Right lung (tissue), 5 donors: Measurements from ENCODE around the gene MRPL23. TPM values are rescaled to one million over a fixed set of nuclear protein-coding genes. Genes with fewer than 3 reads are reported as not detected.

Experiments used
- DNase-seq, 2 donors: peaks; one replicate each; pipeline ENCODE4 v3.0.0-alpha.2; 2013
- polyA plus RNA-seq, 5 donors: library from polyadenylated mRNA; unstranded; fragments of 120-200 nt; gene quantifications; one replicate each; pipeline versions ENCODE4 v1.2.1 to v1.2.3, GENCODE V29; 2013; ENCODE audit warnings: inconsistent platforms in 1 of 5, low replicate concordance in 1 of 5; ENCODE audit not compliant: insufficient read length in 5 of 5, insufficient read depth in 1 of 5

Gene MRPL23
- polyA plus RNA-seq, 5 donors: 33.3 to 60.5 (median 54.7) TPM

DNA sequence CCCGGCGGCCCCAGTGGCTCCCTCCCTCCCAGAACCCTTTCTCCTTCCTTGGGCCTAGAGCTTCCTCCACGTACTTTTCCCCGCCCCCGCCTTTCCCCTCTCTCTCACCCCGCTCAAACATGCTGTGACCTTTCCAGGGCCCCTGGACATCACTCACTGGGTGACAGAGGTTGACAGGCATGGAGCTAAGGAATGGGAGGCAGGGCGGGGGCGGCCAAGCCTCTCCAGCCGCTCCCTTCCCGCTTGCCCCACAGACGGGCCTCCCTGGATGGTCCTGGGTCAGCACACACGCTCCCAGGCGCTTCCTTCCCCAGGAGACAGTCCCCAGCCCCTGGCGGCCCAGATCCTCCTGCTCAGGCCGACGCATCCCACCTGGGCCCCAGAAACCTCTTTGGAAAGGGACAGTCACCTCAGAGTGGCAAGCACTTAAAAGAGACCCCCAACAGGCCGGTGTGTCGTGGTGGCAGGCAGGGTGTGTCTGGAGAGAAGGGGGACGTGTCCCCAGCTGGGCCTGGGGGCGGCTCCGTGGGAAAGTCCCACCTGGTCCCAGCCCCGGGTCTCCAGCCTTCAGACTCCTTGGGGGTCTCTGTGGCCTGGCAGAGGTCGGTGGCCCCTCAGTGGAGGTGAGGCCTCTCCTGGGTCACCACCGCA is 41.7 kb downstream of the MRPL23 start:
- DNase-seq: no peak

DNA sequence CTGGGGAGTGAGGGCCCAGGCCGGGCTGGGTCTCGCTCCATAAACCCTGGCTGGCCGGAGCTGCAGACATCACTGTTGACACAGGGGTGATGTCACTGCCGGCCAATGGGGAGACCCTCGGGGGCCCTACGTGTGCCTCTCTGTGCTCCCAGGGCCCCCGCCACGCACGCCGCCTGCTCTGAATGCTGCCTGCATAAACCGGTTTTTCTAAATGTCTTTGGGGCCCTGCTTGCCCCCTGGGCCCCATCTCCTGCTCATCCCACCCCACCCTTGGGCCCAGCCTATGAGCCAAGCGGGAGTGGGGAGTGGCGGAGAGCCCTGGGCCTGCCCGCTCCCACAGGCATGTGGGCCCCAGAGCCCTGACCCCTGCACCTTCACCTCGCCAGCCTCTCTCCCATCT is 42.8 kb downstream of the MRPL23 start:
- DNase-seq: no peak

DNA sequence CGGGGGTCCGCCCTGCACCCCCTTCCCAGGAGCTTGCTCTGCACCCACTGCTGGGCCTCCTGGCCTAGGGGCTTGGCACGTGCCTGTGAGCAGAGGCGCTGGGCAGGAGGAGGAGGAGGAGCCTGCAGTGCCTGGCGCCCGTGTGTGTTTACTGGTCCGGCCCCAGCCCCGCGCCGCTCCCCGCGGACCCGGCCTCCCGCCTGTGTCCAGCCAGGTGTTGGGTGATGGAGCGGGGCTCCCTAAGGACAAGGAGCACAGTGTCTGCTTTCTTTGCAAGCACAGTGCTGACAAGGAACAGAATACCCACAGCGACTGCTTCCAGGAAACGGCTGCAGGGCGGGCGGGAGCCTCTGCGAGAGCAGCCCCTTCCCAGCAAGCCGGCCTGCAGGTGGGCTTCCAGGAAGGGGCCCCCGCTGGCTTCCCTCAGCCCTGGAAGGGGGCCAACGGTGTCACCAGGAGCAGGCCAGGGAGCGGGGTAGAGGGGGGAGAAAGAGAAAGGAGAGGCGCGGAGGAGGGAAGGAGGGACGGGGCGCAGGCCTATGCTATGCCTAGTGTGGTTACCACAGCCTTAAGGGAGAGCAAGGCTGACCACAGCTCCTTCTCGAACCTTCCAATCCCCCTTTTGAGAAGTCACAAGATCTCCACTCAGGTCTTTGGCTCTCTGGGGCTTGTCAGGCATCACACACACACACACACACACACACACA is 43.9 kb downstream of the MRPL23 start:
- DNase-seq: no peak

DNA sequence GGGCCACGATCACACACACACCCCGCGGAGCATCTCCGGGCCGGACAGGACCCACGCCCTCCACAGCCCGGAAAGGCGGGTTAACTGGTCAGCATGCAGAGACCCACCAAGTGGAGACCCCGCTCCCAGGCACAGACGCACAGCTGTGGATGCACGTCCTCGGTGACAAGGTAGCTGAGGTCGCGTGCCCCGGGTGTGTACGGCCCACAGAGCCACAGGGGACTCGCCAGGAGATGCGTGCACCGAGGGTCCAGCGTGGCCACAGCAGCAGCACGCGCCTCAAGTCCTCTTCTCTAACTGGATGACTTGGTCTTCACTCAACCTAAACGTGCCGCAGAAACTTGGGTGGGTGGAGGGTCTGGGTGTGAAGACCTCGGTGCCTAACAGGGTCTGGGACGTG is 45.0 kb downstream of the MRPL23 start:
- DNase-seq: no peak

DNA sequence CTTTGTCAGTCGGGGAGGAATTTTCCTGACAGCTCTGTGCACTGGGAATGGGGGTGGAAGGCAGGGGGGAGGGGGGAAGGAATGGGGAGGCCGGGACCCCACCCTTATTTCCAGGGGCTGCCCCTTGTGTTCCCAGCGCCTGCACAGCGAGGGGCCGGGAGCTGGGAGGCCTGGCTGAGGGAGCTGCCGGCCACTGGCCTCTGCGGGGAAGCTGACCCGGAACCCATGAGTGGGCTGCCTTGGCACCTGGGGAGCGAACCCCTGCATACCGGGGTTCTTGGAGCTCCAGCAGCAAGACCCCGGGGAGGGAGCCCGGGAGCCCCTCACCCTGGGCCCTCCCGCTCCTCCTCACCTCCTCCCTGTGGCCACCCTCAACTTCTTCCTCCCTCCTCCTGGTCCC is 47.0 kb downstream of the MRPL23 start:
- DNase-seq: no peak

DNA sequence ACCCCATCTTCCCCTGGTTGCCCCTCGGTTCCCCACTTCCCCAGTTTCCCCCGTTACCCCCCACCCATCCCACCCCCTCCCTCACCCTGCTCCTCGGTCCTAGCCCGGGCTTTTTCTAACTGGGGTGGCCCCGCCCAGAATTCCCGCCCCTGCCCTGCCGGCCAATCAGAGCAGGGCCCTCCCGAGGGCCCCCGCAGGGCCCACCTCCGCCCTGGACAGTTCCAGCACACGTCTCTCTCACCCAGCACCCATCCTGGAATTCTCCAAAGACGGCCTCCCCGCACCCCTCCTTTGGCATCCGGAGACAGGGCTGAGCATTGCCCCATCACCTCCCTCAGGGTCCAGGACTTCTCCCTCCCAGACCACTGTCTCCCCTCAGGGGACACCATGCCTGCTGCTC is 50.6 kb downstream of the MRPL23 start, which contains the start of gene H19:
TSS of gene H19 (minus strand) at position 88 of the 400 bp plus-strand sequence.
- no peak for DNase-seq

DNA sequence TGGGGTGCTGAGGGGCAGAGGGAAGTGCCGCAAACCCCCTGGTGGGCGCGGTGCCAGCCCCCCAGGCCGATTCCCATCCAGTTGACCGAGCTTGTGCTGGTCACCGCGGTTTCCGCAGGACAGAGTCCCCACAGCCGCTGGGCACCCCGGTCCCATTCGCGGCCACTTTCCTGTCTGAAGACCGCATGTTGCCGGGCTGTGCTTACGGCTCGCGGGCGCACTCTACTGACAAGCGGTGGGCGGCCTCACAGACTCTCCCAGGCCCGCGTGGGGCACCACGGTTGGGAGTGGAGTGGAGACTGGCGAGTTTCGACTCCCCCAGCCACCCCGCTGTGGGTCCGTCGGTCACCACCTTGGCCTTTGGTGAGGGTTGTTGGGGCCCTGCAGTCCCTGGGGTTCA is 51.2 kb downstream of the MRPL23 start:
- no peak for DNase-seq

DNA sequence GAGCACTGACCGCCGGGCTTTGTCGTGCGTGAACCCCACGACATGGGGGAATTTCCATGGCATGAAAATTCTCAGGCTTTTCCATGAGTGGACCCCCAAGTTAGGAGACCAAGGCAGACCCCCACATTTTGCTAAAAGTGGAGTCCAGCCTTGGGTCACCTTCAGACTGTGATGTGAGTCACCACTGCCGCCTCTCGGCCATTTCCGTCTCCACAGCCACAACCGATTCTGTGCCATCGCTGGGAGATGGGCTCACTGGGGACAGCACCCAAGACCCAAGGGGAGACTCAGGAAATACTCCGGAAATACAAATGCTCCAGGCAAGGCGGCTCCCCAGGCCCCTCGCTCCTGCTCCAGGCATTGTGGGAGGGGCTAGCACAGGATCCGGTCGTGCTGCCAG is 51.7 kb downstream of the MRPL23 start:
- DNase-seq: no peak

DNA sequence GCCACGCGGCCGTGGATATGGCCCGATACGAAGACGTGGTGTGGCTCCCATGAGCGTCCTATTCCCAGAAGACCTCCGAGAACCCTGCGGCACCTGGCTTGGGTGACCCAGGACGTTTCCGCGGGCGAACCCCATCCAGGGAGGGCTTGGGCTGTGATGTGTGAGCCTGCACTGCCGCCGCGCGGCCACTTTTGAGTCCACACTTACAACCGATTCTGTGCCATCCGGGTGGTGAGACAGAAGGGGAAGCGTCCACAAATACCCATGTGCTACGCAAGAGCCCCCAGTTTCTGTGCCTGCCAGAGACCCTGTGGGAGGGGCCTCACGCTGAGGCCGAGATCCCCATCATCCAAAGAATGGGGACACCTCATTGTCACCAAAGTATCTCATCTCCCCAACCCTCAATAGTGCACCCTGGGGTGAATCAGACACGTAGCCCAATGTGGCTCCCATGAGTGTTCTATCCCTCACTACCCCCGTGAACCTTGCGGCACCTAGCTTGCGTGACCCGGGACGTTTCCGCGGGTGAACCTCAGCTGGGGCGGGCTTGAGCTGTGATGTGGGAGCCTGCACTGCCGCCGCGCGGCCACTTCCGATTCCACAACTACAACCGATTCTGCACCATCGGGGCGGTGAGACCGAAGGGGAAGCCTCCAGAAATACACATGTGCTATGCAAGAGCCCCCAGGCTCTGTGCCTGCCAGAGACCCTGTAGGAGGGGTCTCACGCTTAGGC is 55.1 kb downstream of the MRPL23 start:
- DNase-seq: no peak

DNA sequence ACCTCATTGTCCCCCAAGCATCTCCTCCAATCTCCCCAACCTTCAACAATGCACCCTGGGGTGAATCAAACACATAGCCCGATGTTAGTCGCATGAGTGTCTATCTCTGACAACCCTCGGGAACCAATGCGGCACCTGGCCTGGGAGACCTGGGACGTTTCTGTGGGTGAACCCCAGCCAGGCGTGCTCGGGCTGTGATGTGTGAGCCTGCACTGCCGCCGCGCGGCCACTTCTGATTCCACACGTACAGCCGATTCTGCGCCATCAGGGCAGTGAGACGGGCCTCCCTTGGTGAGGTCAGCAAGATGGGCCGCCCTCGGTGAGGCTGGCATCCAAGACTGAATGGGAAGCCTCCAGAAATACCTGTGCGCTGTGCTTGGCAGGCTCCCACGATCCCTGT is 55.7 kb downstream of the MRPL23 start:
- DNase-seq: no peak

DNA sequence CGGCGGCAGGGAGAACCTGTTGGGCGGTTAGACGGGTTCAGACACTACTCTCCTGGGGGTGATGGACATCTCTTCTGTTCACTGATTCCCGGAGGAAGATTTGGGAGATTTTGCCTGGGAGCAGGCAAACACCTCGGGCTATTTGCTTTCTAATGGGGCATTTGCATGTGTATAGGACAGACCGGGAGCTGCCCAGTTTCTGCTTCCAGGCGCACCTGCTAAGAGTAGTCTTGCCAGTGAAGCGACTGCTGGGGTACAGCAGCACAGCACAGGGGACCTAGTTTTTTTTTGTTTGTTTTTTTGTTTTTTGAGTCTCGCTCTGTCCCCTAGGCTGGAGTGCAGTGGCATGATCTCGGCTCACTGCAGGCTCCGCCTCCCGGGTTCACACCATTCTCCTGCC is 57.3 kb downstream of the MRPL23 start:
- DNase-seq: no peak

Other genes with a start within 250 kb of the MRPL23 start
- under 1 TPM; 0.08 to 0.24 (median 0.10) TPM for gene IFITM10, start 196.7 kb upstream of the MRPL23 start, polyA plus RNA-seq
- gene CTSD, start 183.4 kb upstream of the MRPL23 start, polyA plus RNA-seq: 100 to 1,000 TPM in 4 of 5 donors, 10 to 100 TPM in 1; 97.8 to 192 (median 126) TPM
- 1 to 10 TPM in 1 of 5 donors, under 1 TPM in 4; 0.15 to 1.2 (median 0.57) TPM for gene SYT8, start 112.3 kb upstream of the MRPL23 start, polyA plus RNA-seq
- 100 to 1,000 TPM in 1 of 5 donors, 1 to 10 TPM in 2, under 1 TPM in 2; 0.46 to 153 (median 1.5) TPM for gene TNNI2, start 108.4 kb upstream of the MRPL23 start, polyA plus RNA-seq
- gene LSP1, start 94.2 kb upstream of the MRPL23 start, polyA plus RNA-seq: 1 to 10 TPM; 5.4 to 9.9 (median 7.6) TPM
- gene PRR33, start 55.4 kb upstream of the MRPL23 start, polyA plus RNA-seq: under 1 TPM; 0.05 to 0.47 (median 0.16) TPM
- gene TNNT3, start 27.6 kb upstream of the MRPL23 start, polyA plus RNA-seq: 100 to 1,000 TPM in 1 of 5 donors, 10 to 100 TPM in 1, 1 to 10 TPM in 3; 2.5 to 291 (median 4.9) TPM
- 1,000 to 10,000 TPM in 2 of 5 donors, 100 to 1,000 TPM in 3; 610 to 1,942 (median 947) TPM for gene H19, start 50.5 kb downstream of the MRPL23 start, polyA plus RNA-seq
- 100 to 1,000 TPM in 3 of 5 donors, 10 to 100 TPM in 2; 70.5 to 249 (median 102) TPM for gene IGF2, start 192.1 kb downstream of the MRPL23 start, polyA plus RNA-seq
- not detected for gene INS, start 213.9 kb downstream of the MRPL23 start, polyA plus RNA-seq
- 1 to 10 TPM in 2 of 5 donors, under 1 TPM in 3; 0.21 to 1.6 (median 0.44) TPM for gene TH, start 224.5 kb downstream of the MRPL23 start, polyA plus RNA-seq